NB4 (cell line): ENCODE results near the gene ATXN1L.

Experiments
- POLR2A ChIP-seq: IDR thresholded peaks from 2 replicates; pipeline ENCODE4 v1.6.1; 2011; ENCODE audit warnings: mild to moderate bottlenecking; ENCODE audit not compliant: insufficient read length; ENCODE audit errors: extremely low read depth
- TF ChIP-seq, protein P1 (sequence below): IDR thresholded peaks from one replicate; pipeline ENCODE4 v1.5.1; 2012; ENCODE audit warnings: low read depth, low read length
- TF ChIP-seq, protein P2 (sequence below): IDR thresholded peaks from 2 replicates; pipeline ENCODE4 v1.6.1; 2011; ENCODE audit warnings: low read depth, low read length

DNA sequence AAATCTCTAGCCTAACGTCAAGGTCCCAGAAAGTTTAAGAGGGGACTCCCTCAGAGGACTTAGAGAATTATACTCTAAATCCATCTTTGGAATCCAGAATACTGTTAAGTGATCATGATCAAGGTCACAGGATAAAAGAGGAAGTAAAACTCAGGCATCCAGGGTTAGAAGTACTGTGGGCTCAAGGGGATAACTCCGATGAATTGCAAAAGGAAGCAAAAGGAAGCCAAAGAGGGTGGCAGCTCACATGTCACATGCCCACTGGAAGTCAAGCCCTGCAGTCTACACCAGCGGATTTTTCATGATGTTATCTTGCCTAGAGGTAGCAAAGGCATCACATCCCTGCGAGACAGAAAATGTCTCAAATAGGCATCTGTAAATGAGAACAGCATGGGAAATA lies 34.4 kb downstream of the ATXN1L start:
- TF ChIP-seq, protein P1, sequence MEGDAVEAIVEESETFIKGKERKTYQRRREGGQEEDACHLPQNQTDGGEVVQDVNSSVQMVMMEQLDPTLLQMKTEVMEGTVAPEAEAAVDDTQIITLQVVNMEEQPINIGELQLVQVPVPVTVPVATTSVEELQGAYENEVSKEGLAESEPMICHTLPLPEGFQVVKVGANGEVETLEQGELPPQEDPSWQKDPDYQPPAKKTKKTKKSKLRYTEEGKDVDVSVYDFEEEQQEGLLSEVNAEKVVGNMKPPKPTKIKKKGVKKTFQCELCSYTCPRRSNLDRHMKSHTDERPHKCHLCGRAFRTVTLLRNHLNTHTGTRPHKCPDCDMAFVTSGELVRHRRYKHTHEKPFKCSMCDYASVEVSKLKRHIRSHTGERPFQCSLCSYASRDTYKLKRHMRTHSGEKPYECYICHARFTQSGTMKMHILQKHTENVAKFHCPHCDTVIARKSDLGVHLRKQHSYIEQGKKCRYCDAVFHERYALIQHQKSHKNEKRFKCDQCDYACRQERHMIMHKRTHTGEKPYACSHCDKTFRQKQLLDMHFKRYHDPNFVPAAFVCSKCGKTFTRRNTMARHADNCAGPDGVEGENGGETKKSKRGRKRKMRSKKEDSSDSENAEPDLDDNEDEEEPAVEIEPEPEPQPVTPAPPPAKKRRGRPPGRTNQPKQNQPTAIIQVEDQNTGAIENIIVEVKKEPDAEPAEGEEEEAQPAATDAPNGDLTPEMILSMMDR, result no peak
- no peak for TF ChIP-seq POLR2A
- TF ChIP-seq, protein P2, sequence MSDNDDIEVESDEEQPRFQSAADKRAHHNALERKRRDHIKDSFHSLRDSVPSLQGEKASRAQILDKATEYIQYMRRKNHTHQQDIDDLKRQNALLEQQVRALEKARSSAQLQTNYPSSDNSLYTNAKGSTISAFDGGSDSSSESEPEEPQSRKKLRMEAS, result no peak
